Endothelial cell of umbilical vein (primary cell): Measurements from ENCODE around the gene COL6A2. TPM values are rescaled to one million over a fixed set of nuclear protein-coding genes. Genes with fewer than 3 reads are reported as not detected.

Source experiments
- BruUV-seq: library from RNA; stranded (reverse); fragments of 400-500 nt; replicated peaks from 2 replicates; lab custom pipeline; 2021; lab: Mats Ljungman, UMichigan
- CTCF ChIA-PET: fragments of 300-600, 350-600 bp; sonication (Branson Sonifier 250); formaldehyde crosslinking; loops from one replicate; lab custom pipeline; 2021; ENCODE audit warnings: antibody characterized with exemption, inconsistent platforms; lab: Charles Lee
- POLR2A ChIA-PET: fragments of 300-600, 350-600 bp; sonication (Branson Sonifier 250); formaldehyde crosslinking; loops from one replicate; lab custom pipeline; 2021; ENCODE audit warnings: antibody characterized with exemption, inconsistent platforms; lab: Charles Lee
- DNase-seq: peaks from one replicate; pipeline ENCODE4 v3.0.0-alpha.2; 2011; ENCODE audit warnings: low read depth, low spot score
- FAIRE-seq: peaks from 2 replicates; lab custom pipeline; 2011; peaks lifted over from hg19 to GRCh38; lab: Jason Lieb, UNC
- H2AFZ ChIP-seq: 2 replicates; pipeline ENCODE4 v1.6.0; 2012; ENCODE audit warnings: low read depth, low read length, control low read depth, inconsistent platforms
- H3K27ac ChIP-seq: 2 replicates; pipeline ENCODE4 v1.5.1; 2011; ENCODE audit warnings: low read depth, mild to moderate bottlenecking, control low read depth, low read length, moderate library complexity; ENCODE audit not compliant: insufficient read depth
- H3K27me3 ChIP-seq, 2 experiments: 2 replicates each; pipeline versions ENCODE4 v1.6.0 to v1.6.1; 2011; ENCODE audit warnings: low read length in 2 of 2, mixed read lengths in 1 of 2; ENCODE audit not compliant: control insufficient read depth in 2 of 2, insufficient read depth in 2 of 2
- H3K36me3 ChIP-seq, 2 experiments: 2 replicates in 1 of 2; 3 replicates in 1 of 2; pipeline ENCODE4 v1.5.1; 2011; ENCODE audit warnings: low read length in 2 of 2, mild to moderate bottlenecking in 1 of 2, moderate library complexity in 1 of 2; ENCODE audit not compliant: control insufficient read depth in 2 of 2, insufficient read depth in 2 of 2; ENCODE audit errors: extremely low read depth in 1 of 2
- H3K4me1 ChIP-seq: 3 replicates; pipeline ENCODE4 v1.5.1; 2011; ENCODE audit warnings: mild to moderate bottlenecking, low read length; ENCODE audit not compliant: control insufficient read depth, insufficient read depth; ENCODE audit errors: extremely low read depth
- H3K4me2 ChIP-seq: 2 replicates; pipeline ENCODE4 v1.6.1; 2011; ENCODE audit warnings: low read length, control low read depth, mixed read lengths; ENCODE audit not compliant: insufficient read depth
- H3K4me3 ChIP-seq, 3 experiments: fragments of 200-600 bp in 1 of 3; sonication (generic), shearing (Covaris generic) in 1 of 3; replicated peaks in 1 of 3; 2 replicates each; pipeline ENCODE4 v1.5.1; 2011 to 2016; ENCODE audit warnings: control low read depth in 3 of 3, low read length in 3 of 3, mild to moderate bottlenecking in 2 of 3, inconsistent platforms in 1 of 3, low read depth in 1 of 3, moderate library complexity in 1 of 3; ENCODE audit not compliant: insufficient read depth in 1 of 3
- H3K79me2 ChIP-seq: 2 replicates; pipeline ENCODE4 v1.6.0; 2012; ENCODE audit warnings: low read length, inconsistent platforms; ENCODE audit not compliant: control insufficient read depth, insufficient read depth
- H3K9ac ChIP-seq: replicated peaks from 2 replicates; pipeline ENCODE3; 2011; ENCODE audit warnings: low read length, control low read depth; ENCODE audit not compliant: insufficient read depth; ENCODE audit errors: extremely low read depth
- H3K9me1 ChIP-seq: replicated peaks from 3 replicates; pipeline ENCODE4 v1.6.0; 2011; ENCODE audit warnings: mild to moderate bottlenecking, low read length; ENCODE audit not compliant: control insufficient read depth, insufficient read depth; ENCODE audit errors: extremely low read depth
- H3K9me3 ChIP-seq: replicated peaks from 2 replicates; pipeline ENCODE4 v1.5.1; 2012; ENCODE audit warnings: low read length, inconsistent platforms; ENCODE audit not compliant: control insufficient read depth, insufficient read depth
- H4K20me1 ChIP-seq: replicated peaks from 2 replicates; pipeline ENCODE3; 2011; ENCODE audit warnings: mild to moderate bottlenecking, low read length; ENCODE audit not compliant: control insufficient read depth, insufficient read depth; ENCODE audit errors: extremely low read depth
- CTCF ChIP-seq, 2 donors: IDR thresholded peaks; 1 replicate in 1 of 2; 2 replicates in 1 of 2; pipeline ENCODE4 v1.5.1; 2011; ENCODE audit warnings: low read length in 2 of 2, mild to moderate bottlenecking in 2 of 2, moderate library complexity in 2 of 2, control low read depth in 1 of 2, inconsistent platforms in 1 of 2, low read depth in 1 of 2; ENCODE audit not compliant: insufficient read depth in 1 of 2; ENCODE audit errors: extremely low read depth in 1 of 2
- EZH2 ChIP-seq: IDR thresholded peaks from 2 replicates; pipeline ENCODE4 v1.6.1; 2012; ENCODE audit warnings: borderline replicate concordance, low read depth, mild to moderate bottlenecking, moderate library complexity, low read length, inconsistent platforms; ENCODE audit not compliant: severe bottlenecking
- FOS ChIP-seq: IDR thresholded peaks from 2 replicates; pipeline ENCODE4 v1.6.1; 2011; ENCODE audit warnings: mild to moderate bottlenecking, low read length, moderate library complexity, borderline replicate concordance; ENCODE audit not compliant: insufficient read depth
- GATA2 ChIP-seq: IDR thresholded peaks from 2 replicates; pipeline ENCODE4 v1.7.0; 2011; ENCODE audit warnings: low read depth, mild to moderate bottlenecking, moderate library complexity, mixed read lengths, low read length; ENCODE audit not compliant: insufficient read length, insufficient read depth
- JUN ChIP-seq: IDR thresholded peaks from 2 replicates; pipeline ENCODE4 v1.6.1; 2011; ENCODE audit warnings: borderline replicate concordance, low read depth; ENCODE audit not compliant: insufficient read length, insufficient read depth
- MYC ChIP-seq: IDR thresholded peaks from one replicate; pipeline ENCODE4 v1.6.1; 2011; ENCODE audit warnings: mild to moderate bottlenecking, low read depth, low read length
- POLR2A ChIP-seq: IDR thresholded peaks from 2 replicates; pipeline ENCODE4 v1.6.1; 2012; ENCODE audit warnings: low read depth, mild to moderate bottlenecking, control low read depth, low read length
- POLR2AphosphoS5 ChIP-seq: IDR thresholded peaks from 2 replicates; pipeline ENCODE4 v1.6.1; 2012; ENCODE audit warnings: low read depth, mild to moderate bottlenecking, control low read depth, low read length, moderate library complexity; ENCODE audit not compliant: insufficient read depth
- dilution Hi-C: fragments of 300-500 bp; cut with MboI; formaldehyde crosslinking; loops from one replicate; pipeline ENCODE4 v1.15.0; 2019; ENCODE audit warnings: low sequenced_read_pairs; ENCODE audit not compliant: extremely low pct_ligation_motif_present
- intact Hi-C: fragments of 100-400 bp; cut with micrococcal nuclease; formaldehyde crosslinking; loops from one replicate; pipeline ENCODE4 v1.10.0; 2022
- polyA plus RNA-seq, 4 experiments: library from polyadenylated mRNA; depleted of rRNA in 3 of 4; stranded (reverse) in 3 of 4; unstranded in 1 of 4; fragments of >200 nt; gene quantifications; 2 replicates each; pipeline versions ENCODE4 v1.2.1 to v1.2.3, GENCODE V29; 2011 to 2012; ENCODE audit warnings: missing spikeins in 1 of 4
- total RNA-seq: library from RNA; stranded (reverse); gene quantifications from 2 replicates; pipeline ENCODE4 v1.2.3, GENCODE V29; 2021
- TF ChIP-seq, protein P1 (sequence below): IDR thresholded peaks from 2 replicates; pipeline ENCODE4 v1.6.1; 2011; ENCODE audit not compliant: insufficient read depth, insufficient read length

The COL6A2 gene
- total and polyA plus RNA-seq, 2 donors (not counting 3 experiments of a cell fraction or from before 2014, with no cell fraction given), result 3.4 to 6.1 TPM

DNA sequence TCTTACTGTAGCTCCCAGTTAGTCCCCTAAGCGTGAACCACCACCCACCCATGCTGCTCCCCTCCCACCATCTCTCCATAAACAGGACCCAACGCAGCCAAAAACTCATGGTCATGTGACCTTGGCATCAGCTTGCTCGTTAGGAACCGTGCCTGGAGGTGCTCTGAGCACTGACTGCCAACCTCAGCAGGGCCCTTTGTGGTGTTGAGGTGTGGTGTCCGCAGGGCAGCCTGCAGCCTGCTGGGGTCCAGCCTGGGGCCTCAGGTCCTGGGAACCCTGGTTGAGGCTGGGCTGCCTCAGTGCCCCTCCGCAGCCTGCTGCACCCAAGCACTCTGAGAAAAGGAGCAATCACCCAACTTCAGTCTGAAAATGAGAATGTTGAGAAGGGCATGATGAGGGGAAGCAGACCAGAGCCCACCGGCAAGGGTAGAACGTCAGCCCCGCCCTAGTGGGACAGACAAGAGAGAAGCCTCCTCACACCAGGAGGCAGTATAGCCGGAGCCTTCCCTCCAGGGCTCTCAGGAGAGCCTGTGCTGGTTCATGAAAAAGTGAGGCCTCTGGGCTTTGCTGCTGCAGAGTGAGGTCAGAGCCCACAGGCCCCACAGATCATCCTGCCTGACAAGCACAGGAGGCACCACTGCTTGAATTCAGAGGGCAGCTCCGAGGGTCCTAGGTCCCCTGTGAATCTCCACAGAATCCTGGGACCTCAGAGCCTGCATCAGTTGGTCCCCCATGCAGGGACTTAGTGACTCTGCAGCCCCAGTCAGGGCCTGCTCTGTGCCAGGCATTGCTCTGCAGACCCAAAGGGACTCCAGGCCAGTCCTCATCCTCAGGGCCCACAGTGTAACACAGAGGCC lies 4.9 kb upstream of the COL6A2 start:
- H4K20me1 ChIP-seq, result no peaks in the 10 kb centered on the region
- H3K79me2 ChIP-seq, result no peaks in the 10 kb centered on the region
- H3K36me3 ChIP-seq, result no peaks in the 10 kb centered on the region
- FAIRE-seq (no peak), DNase-seq (no peak)
- intact Hi-C loops (no loop called here), dilution Hi-C loops (no loop called here)
- TF ChIP-seq, protein P1, sequence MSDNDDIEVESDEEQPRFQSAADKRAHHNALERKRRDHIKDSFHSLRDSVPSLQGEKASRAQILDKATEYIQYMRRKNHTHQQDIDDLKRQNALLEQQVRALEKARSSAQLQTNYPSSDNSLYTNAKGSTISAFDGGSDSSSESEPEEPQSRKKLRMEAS, result no peak
- TF ChIP-seq MYC (no peak), POLR2A (no peak), CTCF (IDR thresholded peaks at IDR 0.05; ENCODE audit: extremely low read depth in 1 of 2, insufficient read depth in 1 of 2, low read depth in 1 of 2, low read length in 2 of 2) (no peak), GATA2 (no peak), JUN (no peak), FOS (no peak), POLR2AphosphoS5 (no peak), EZH2 (no peak)
- no peaks in the 10 kb centered on the region for H3K4me1 ChIP-seq
- H2AFZ ChIP-seq, result no peak overlapping the region
- ChIA-PET POLR2A (no interaction called here), CTCF (no interaction called here)
- H3K4me2 ChIP-seq, result no peak overlapping the region
- no peaks in the 10 kb centered on the region for H3K9me1 ChIP-seq
- no peaks in the 10 kb centered on the region for H3K9me3 ChIP-seq
- H3K4me3 ChIP-seq, result no peak overlapping the region
- no peak overlapping the region for H3K27ac ChIP-seq
- peaks cover 0 to 5% of the 10 kb centered on the region in 2 experiments for H3K27me3 ChIP-seq
- BruUV-seq, result no TSS peak
- H3K9ac ChIP-seq, result no peak overlapping the region
